H1 (cell line): ENCODE data around the gene ZNF282. TPM values are rescaled to one million over a fixed set of nuclear protein-coding genes. Genes with fewer than 3 reads are reported as not detected.

Source experiments
- CTCF ChIA-PET: fragments of 300-600 bp; sonication (Branson Sonifier 250); formaldehyde crosslinking; loops from one replicate; lab custom pipeline; 2021; ENCODE audit not compliant: partially characterized antibody; lab: Charles Lee
- POLR2A ChIA-PET: fragments of 300-600 bp; sonication (Branson Sonifier 250); formaldehyde crosslinking; loops from one replicate; lab custom pipeline; 2021; ENCODE audit warnings: inconsistent platforms; ENCODE audit not compliant: partially characterized antibody; lab: Charles Lee
- DNase-seq, 2 experiments: peaks; one replicate each; pipeline versions ENCODE4 v3.0.0 to v3.0.0-alpha.2; 2010 to 2022; ENCODE audit warnings: low spot score in 2 of 2, low read depth in 1 of 2, mixed read lengths in 1 of 2
- FAIRE-seq: peaks from 2 replicates; lab custom pipeline; 2011; peaks lifted over from hg19 to GRCh38; lab: Jason Lieb, UNC
- H2AFZ ChIP-seq: 2 replicates; pipeline ENCODE4 v1.8.1; 2012; ENCODE audit warnings: low read length, inconsistent platforms
- H2AK5ac ChIP-seq: 2 replicates; pipeline ENCODE4 v1.6.1; 2013; ENCODE audit warnings: low read depth, low read length
- H2BK120ac ChIP-seq: replicated peaks from 2 replicates; pipeline ENCODE3; 2013; ENCODE audit warnings: low read depth, low read length, inconsistent platforms
- H2BK12ac ChIP-seq: 2 replicates; pipeline ENCODE4 v1.6.1; 2013; ENCODE audit warnings: low read depth, low read length
- H2BK15ac ChIP-seq: 2 replicates; pipeline ENCODE4 v1.6.1; 2013; ENCODE audit warnings: low read length
- H2BK20ac ChIP-seq: 2 replicates; pipeline ENCODE4 v1.6.1; 2013; ENCODE audit warnings: low read length
- H2BK5ac ChIP-seq: 2 replicates; pipeline ENCODE4 v1.6.1; 2013; ENCODE audit warnings: low read depth, low read length
- H3K14ac ChIP-seq: 2 replicates; pipeline ENCODE4 v1.6.1; 2013; ENCODE audit warnings: inconsistent platforms; ENCODE audit not compliant: insufficient read length
- H3K18ac ChIP-seq: 2 replicates; pipeline ENCODE4 v1.6.1; 2013; ENCODE audit warnings: low read length; ENCODE audit errors: extremely low read depth
- H3K23ac ChIP-seq: 2 replicates; pipeline ENCODE4 v1.6.1; 2013; ENCODE audit warnings: inconsistent platforms; ENCODE audit not compliant: insufficient read length
- H3K23me2 ChIP-seq: 2 replicates; pipeline ENCODE4 v1.6.1; 2013; ENCODE audit warnings: low read depth, low read length
- H3K27ac ChIP-seq: 2 replicates; pipeline ENCODE4 v1.6.1; 2011; ENCODE audit warnings: low read depth, low read length, inconsistent platforms
- H3K27me3 ChIP-seq, 4 experiments: replicated peaks in 1 of 4; 1 replicate in 1 of 4; 2 replicates in 3 of 4; pipeline versions ENCODE4 v1.6.1 to v1.8.1; 2011 to 2013; ENCODE audit warnings: low read length in 3 of 4, mild to moderate bottlenecking in 3 of 4, inconsistent platforms in 2 of 4, mixed read lengths in 2 of 4, moderate library complexity in 1 of 4; ENCODE audit not compliant: control insufficient read depth in 3 of 4, insufficient read depth in 3 of 4; ENCODE audit errors: extremely low read depth in 1 of 4
- H3K36me3 ChIP-seq, 4 experiments: 2 replicates each; pipeline versions ENCODE4 v1.6.1 to v1.8.1; 2011 to 2013; ENCODE audit warnings: mild to moderate bottlenecking in 4 of 4, low read length in 3 of 4, moderate library complexity in 2 of 4, control low read depth in 1 of 4, inconsistent platforms in 1 of 4; ENCODE audit not compliant: insufficient read depth in 4 of 4, control insufficient read depth in 2 of 4
- H3K4ac ChIP-seq: replicated peaks from 2 replicates; pipeline ENCODE3; 2013; ENCODE audit warnings: low read length, low read depth, mixed read lengths, inconsistent platforms; ENCODE audit not compliant: insufficient read length
- H3K4me1 ChIP-seq, 4 experiments: replicated peaks in 1 of 4; 1 replicate in 1 of 4; 2 replicates in 3 of 4; pipeline versions ENCODE4 v1.6.1 to v1.8.1; 2011 to 2013; ENCODE audit warnings: low read length in 3 of 4, inconsistent platforms in 2 of 4, mixed read lengths in 1 of 4; ENCODE audit not compliant: insufficient read depth in 4 of 4, control insufficient read depth in 3 of 4
- H3K4me2 ChIP-seq, 2 experiments: 2 replicates each; pipeline versions ENCODE4 v1.6.1 to v1.8.1; 2011 to 2013; ENCODE audit warnings: low read depth in 2 of 2, low read length in 2 of 2, control low read depth in 1 of 2, inconsistent platforms in 1 of 2, mild to moderate bottlenecking in 1 of 2; ENCODE audit not compliant: insufficient read depth in 1 of 2
- H3K4me3 ChIP-seq, 4 experiments: fragments of 200-600, 300-600 bp in 1 of 4; sonication (generic), shearing (Covaris generic), sonication (Bioruptor Twin) in 1 of 4; 2 replicates each; pipeline versions ENCODE4 v1.5.1 to v1.8.1; 2011 to 2016; ENCODE audit warnings: low read length in 4 of 4, low read depth in 3 of 4, control low read depth in 2 of 4, inconsistent platforms in 2 of 4, mild to moderate bottlenecking in 2 of 4, mixed read lengths in 1 of 4, moderate library complexity in 1 of 4; ENCODE audit not compliant: insufficient read depth in 2 of 4; ENCODE audit errors: extremely low read depth in 1 of 4
- H3K56ac ChIP-seq: replicated peaks from 2 replicates; pipeline ENCODE3; 2013; ENCODE audit warnings: low read depth, mild to moderate bottlenecking, mixed read lengths, low read length, inconsistent platforms; ENCODE audit not compliant: insufficient read length
- H3K79me1 ChIP-seq: 2 replicates; pipeline ENCODE4 v1.6.1; 2013; ENCODE audit warnings: low read depth, low read length, control low read depth
- H3K79me2 ChIP-seq, 2 experiments: 2 replicates each; pipeline versions ENCODE4 v1.6.1 to v1.8.1; 2012 to 2013; ENCODE audit warnings: low read length in 2 of 2, mild to moderate bottlenecking in 2 of 2, inconsistent platforms in 1 of 2; ENCODE audit not compliant: insufficient read depth in 2 of 2, control insufficient read depth in 1 of 2
- H3K9ac ChIP-seq, 4 experiments: replicated peaks in 1 of 4; 1 replicate in 1 of 4; 2 replicates in 3 of 4; pipeline versions ENCODE4 v1.6.1 to v1.8.1; 2011 to 2013; ENCODE audit warnings: low read depth in 3 of 4, low read length in 3 of 4, control low read depth in 2 of 4, mild to moderate bottlenecking in 2 of 4, moderate library complexity in 2 of 4, inconsistent platforms in 1 of 4; ENCODE audit errors: extremely low read depth in 1 of 4
- H3K9me3 ChIP-seq, 2 experiments: 2 replicates each; pipeline versions ENCODE4 v1.6.1 to v1.8.1; 2012 to 2013; ENCODE audit warnings: mild to moderate bottlenecking in 2 of 2, moderate library complexity in 2 of 2, control low read depth in 1 of 2, inconsistent platforms in 1 of 2, low read depth in 1 of 2, low read length in 1 of 2, mixed read lengths in 1 of 2; ENCODE audit not compliant: insufficient read depth in 2 of 2
- H4K20me1 ChIP-seq, 2 experiments: replicated peaks in 1 of 2; 2 replicates each; pipeline versions ENCODE3 to v1.8.1; 2011 to 2013; ENCODE audit warnings: inconsistent platforms in 2 of 2, low read length in 2 of 2, mild to moderate bottlenecking in 1 of 2; ENCODE audit not compliant: insufficient read depth in 2 of 2, control insufficient read depth in 1 of 2
- H4K5ac ChIP-seq: 2 replicates; pipeline ENCODE4 v1.6.1; 2013; ENCODE audit warnings: low read length, low read depth, mixed read lengths, inconsistent platforms; ENCODE audit not compliant: insufficient read length
- H4K8ac ChIP-seq: 2 replicates; pipeline ENCODE4 v1.8.0; 2013; ENCODE audit warnings: mild to moderate bottlenecking, moderate library complexity, low read length, inconsistent platforms; ENCODE audit not compliant: insufficient read depth; ENCODE audit errors: extremely low read depth
- H4K91ac ChIP-seq: replicated peaks from 2 replicates; pipeline ENCODE3; 2013; ENCODE audit warnings: low read length, mixed read lengths, inconsistent platforms; ENCODE audit not compliant: insufficient read length
- EP300 ChIP-seq, 2 experiments: IDR thresholded peaks; 1 replicate in 1 of 2; 2 replicates in 1 of 2; pipeline ENCODE4 v1.6.1; 2011 to 2012; ENCODE audit warnings: low read depth in 2 of 2, low read length in 2 of 2, mild to moderate bottlenecking in 2 of 2, borderline replicate concordance in 1 of 2, inconsistent platforms in 1 of 2, moderate library complexity in 1 of 2
- FOSL1 ChIP-seq: IDR thresholded peaks from 2 replicates; pipeline ENCODE4 v1.6.1; 2011; ENCODE audit warnings: mild to moderate bottlenecking, low read depth, low read length, moderate library complexity; ENCODE audit not compliant: insufficient read depth
- HDAC2 ChIP-seq, 2 experiments: fragments of 300-600 bp in 1 of 2; sonication (generic) in 1 of 2; IDR thresholded peaks; 2 replicates each; pipeline ENCODE4 v1.6.1; 2011 to 2012; ENCODE audit warnings: low read depth in 2 of 2, low read length in 2 of 2, mild to moderate bottlenecking in 2 of 2, moderate library complexity in 2 of 2, borderline replicate concordance in 1 of 2, inconsistent platforms in 1 of 2
- KDM5A ChIP-seq: fragments of 200-600 bp; IDR thresholded peaks from 2 replicates; pipeline ENCODE4 v1.7.1; 2012; ENCODE audit warnings: mild to moderate bottlenecking, low read length, inconsistent platforms, mixed read lengths
- POU5F1 ChIP-seq: IDR thresholded peaks from 2 replicates; pipeline ENCODE4 v1.6.1; 2011; ENCODE audit warnings: low read depth, mild to moderate bottlenecking, low read length, moderate library complexity
- RBBP5 ChIP-seq: IDR thresholded peaks from 2 replicates; pipeline ENCODE4 v1.7.1; 2012; ENCODE audit warnings: low read depth, mild to moderate bottlenecking, inconsistent platforms, low read length, moderate library complexity, borderline replicate concordance
- RXRA ChIP-seq: IDR thresholded peaks from 2 replicates; pipeline ENCODE4 v1.6.1; 2011; ENCODE audit warnings: low read depth, mild to moderate bottlenecking, low read length, moderate library complexity; ENCODE audit not compliant: insufficient read depth
- SIX5 ChIP-seq: IDR thresholded peaks from 2 replicates; pipeline ENCODE4 v1.6.1; 2011; ENCODE audit warnings: mild to moderate bottlenecking, low read depth, low read length
- SP2 ChIP-seq: IDR thresholded peaks from 2 replicates; pipeline ENCODE4 v1.6.1; 2012; ENCODE audit warnings: mild to moderate bottlenecking, low read length, inconsistent platforms
- TCF12 ChIP-seq: IDR thresholded peaks from 2 replicates; pipeline ENCODE4 v1.6.1; 2011; ENCODE audit warnings: low read depth, mild to moderate bottlenecking, low read length
- ZNF274 ChIP-seq: IDR thresholded peaks from 2 replicates; pipeline ENCODE4 v1.7.0; 2012; ENCODE audit warnings: low read length, borderline replicate concordance; ENCODE audit errors: extremely low read depth
- WGBS, 2 experiments: shearing (Covaris generic) in 1 of 2; methylation state at CpG; one replicate each; pipeline versions ENCODE4 v1.1.6 to v1.1.7; 2013 to 2015; ENCODE audit warnings: low lambda C conversion rate in 2 of 2, mixed read lengths in 2 of 2, inconsistent platforms in 1 of 2, low coverage in 1 of 2, missing lambda C conversion rate in 1 of 2; ENCODE audit not compliant: insufficient replicate concordance in 2 of 2, insufficient coverage in 1 of 2, insufficient read length in 1 of 2; ENCODE audit errors: extremely low coverage in 1 of 2, missing lambda C conversion rate in 1 of 2; 5-methylcytosine and 5-hydroxymethylcytosine counted together
- polyA plus RNA-seq, 7 experiments: library from polyadenylated mRNA; depleted of rRNA in 3 of 7; stranded (reverse) in 5 of 7; unstranded in 2 of 7; fragments of >200 nt in 5 of 7; fragments of 200-250 nt in 2 of 7; gene quantifications; 1 replicate in 5 of 7; 2 replicates in 1 of 7; 4 replicates in 1 of 7; pipeline versions ENCODE4 v1.2.1 to v1.2.3, GENCODE V29; 2011 to 2013; ENCODE audit warnings: missing spikeins in 2 of 7, mixed read lengths in 2 of 7
- total RNA-seq: library from RNA; stranded (reverse); fragmentation: NEBNext Ultra II Directional; extraction: Animal tissue kit (Norgen Biotek cat#: 25700); gene quantifications from 2 replicates; pipeline ENCODE4 v1.2.1, GENCODE V29; 2021
- TF ChIP-seq, protein P1 (sequence below): IDR thresholded peaks from 2 replicates; pipeline ENCODE4 v1.6.1; 2012; ENCODE audit warnings: inconsistent platforms
- TF ChIP-seq, protein P2 (sequence below): IDR thresholded peaks from 2 replicates; pipeline ENCODE4 v1.6.1; 2012; ENCODE audit warnings: inconsistent platforms

ZNF282 gene
- total and polyA plus RNA-seq, 2 of the 8 experiments (the other 6 are each of a cell fraction or from before 2014, with no cell fraction given): 16.9 to 36.3 TPM

DNA sequence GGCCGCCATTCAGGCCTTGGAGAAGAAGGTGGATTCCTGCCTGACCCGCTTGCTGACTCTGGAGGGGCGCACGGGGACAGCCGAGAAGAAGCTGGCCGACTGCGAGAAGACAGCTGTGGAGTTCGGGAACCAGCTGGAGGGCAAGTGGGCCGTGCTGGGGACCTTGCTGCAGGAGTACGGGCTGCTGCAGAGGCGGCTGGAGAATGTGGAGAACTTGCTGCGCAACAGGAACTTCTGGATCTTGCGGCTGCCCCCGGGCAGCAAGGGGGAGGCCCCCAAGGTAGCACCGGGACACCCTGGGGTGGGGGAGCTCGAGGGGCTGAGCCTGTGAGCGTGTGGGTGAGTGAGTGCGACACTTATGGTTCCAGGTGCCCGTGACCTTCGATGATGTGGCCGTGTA, 71.1 kb downstream of the ZNF282 start:
- Histone ChIP-seq H4K5ac (no peak overlapping the region), H2AK5ac (no peak overlapping the region), H3K9me3 (no peaks in the 10 kb centered on the region), H3K79me2 (no peaks in the 10 kb centered on the region), H3K23me2 (peaks cover 4% of the 10 kb centered on the region; the same call in 1 of the 2 replicates), H3K56ac (no peak overlapping the region), H4K91ac (no peak overlapping the region), H3K27me3 (no peaks in the 10 kb centered on the region), H2BK12ac (no peak overlapping the region), H3K4me3 (no peak overlapping the region), H3K23ac (no peak overlapping the region), H4K8ac (no peak overlapping the region), H3K36me3 (peaks cover 2 to 16% (median 8%) of the 10 kb centered on the region in 4 experiments; a peak in 4 of 8 replicates), H2BK15ac (no peak overlapping the region), H2AFZ (no peak overlapping the region), H2BK120ac (no peak overlapping the region), H3K14ac (no peak overlapping the region), H3K9ac (no peak overlapping the region), H3K27ac (no peak overlapping the region), H3K18ac (no peak overlapping the region), H3K4me1 (peaks cover 0 to 3% (median 0%) of the 10 kb centered on the region in 4 experiments; a peak in 1 of 7 replicates), H2BK20ac (no peak overlapping the region), H3K79me1 (no peaks in the 10 kb centered on the region), H2BK5ac (no peak overlapping the region), H3K4ac (no peak overlapping the region), H3K4me2 (no peak overlapping the region), H4K20me1 (peaks cover 0 to 2% of the 10 kb centered on the region in 2 experiments)
- POLR2A ChIA-PET: interaction anchor here (3.2 kb wide), 1 partner anchor 18 kb away, joined by 12 read pairs; no protein-coding TSS in a partner anchor
- FAIRE-seq: no peak
- CTCF ChIA-PET: interaction anchor here (0.6 to 1.2 kb wide), 3 partner anchors 9 to 200 kb away, joined by 3 to 6 read pairs (median 3); no protein-coding TSS in a partner anchor
- no peak for DNase-seq
- WGBS, 2 experiments: 95% methylated on average over 17 of the region's 21 CpGs; no CpG with 5 or more reads in 1 of the 2 experiments
- TF ChIP-seq SP2 (no peak), KDM5A (no peak), POU5F1 (no peak), RXRA (no peak), TCF12 (no peak), SIX5 (no peak), ZNF274 (no peak), EP300 (IDR thresholded peaks at IDR 0.05; ENCODE audit: borderline replicate concordance in 1 of 2, low read depth in 2 of 2, low read length in 2 of 2) (no peak), FOSL1 (no peak), HDAC2 (IDR thresholded peaks at IDR 0.05; ENCODE audit: borderline replicate concordance in 1 of 2, low read depth in 2 of 2, low read length in 2 of 2) (no peak), RBBP5 (no peak)
- TF ChIP-seq, protein P1, sequence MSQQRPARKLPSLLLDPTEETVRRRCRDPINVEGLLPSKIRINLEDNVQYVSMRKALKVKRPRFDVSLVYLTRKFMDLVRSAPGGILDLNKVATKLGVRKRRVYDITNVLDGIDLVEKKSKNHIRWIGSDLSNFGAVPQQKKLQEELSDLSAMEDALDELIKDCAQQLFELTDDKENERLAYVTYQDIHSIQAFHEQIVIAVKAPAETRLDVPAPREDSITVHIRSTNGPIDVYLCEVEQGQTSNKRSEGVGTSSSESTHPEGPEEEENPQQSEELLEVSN: no peak
- TF ChIP-seq, protein P2, sequence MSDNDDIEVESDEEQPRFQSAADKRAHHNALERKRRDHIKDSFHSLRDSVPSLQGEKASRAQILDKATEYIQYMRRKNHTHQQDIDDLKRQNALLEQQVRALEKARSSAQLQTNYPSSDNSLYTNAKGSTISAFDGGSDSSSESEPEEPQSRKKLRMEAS: no peak
